Colonic mucosa (tissue), 4 donors: ENCODE results near the gene PLOD3. TPM values are rescaled to one million over a fixed set of nuclear protein-coding genes. Genes with fewer than 3 reads are reported as not detected.

Experiments
- DNase-seq: peaks from one replicate; pipeline ENCODE4 v3.0.0-alpha.2; 2020
- H3K27ac ChIP-seq: fragments of 200-600 bp; one replicate; pipeline ENCODE4 v1.8.0; 2021
- H3K27me3 ChIP-seq: fragments of 200-600 bp; one replicate; pipeline ENCODE4 v1.8.0; 2021
- H3K36me3 ChIP-seq: fragments of 200-600 bp; one replicate; pipeline ENCODE4 v1.8.0; 2021
- H3K4me1 ChIP-seq: fragments of 200-600 bp; one replicate; pipeline ENCODE4 v1.8.0; 2021; ENCODE audit warnings: mild to moderate bottlenecking
- H3K4me3 ChIP-seq: fragments of 200-600 bp; one replicate; pipeline ENCODE4 v1.8.0; 2021
- H3K9ac ChIP-seq, 2 donors: one replicate each; pipeline ENCODE4 v1.7.0; 2013; ENCODE audit warnings: control low read depth in 2 of 2, low read depth in 2 of 2, low read length in 2 of 2
- H3K9me3 ChIP-seq: fragments of 200-600 bp; one replicate; pipeline ENCODE4 v1.8.0; 2021
- CTCF ChIP-seq: fragments of 200-600 bp; IDR thresholded peaks from one replicate; pipeline ENCODE4 v1.8.0; 2022; ENCODE audit warnings: antibody characterized with exemption, mild to moderate bottlenecking
- intact Hi-C: fragments of 100-400 bp; cut with DNase I; formaldehyde crosslinking; loops from one replicate; pipeline ENCODE4 v1.14.1; 2022
- total RNA-seq, 2 donors: library from RNA; stranded (reverse); fragmentation: NEBNext Ultra II Directional in 1 of 2; extraction: Animal tissue kit (Norgen Biotek cat#: 25700) in 1 of 2; gene quantifications; one replicate each; pipeline ENCODE4 v1.2.1, GENCODE V29; 2021
- donor health status: healthy.
- donor health status: DM: no; HTN: no; CAD: no.
- donor health status: DM: no; HTN: no; CAD: no.

PLOD3 gene
- total RNA-seq, 2 donors from 2014 or later, result 67.9 to 149 TPM

GRCh38 chr7:101172854-101173751, 44.3 kb downstream of the PLOD3 start:
- Histone ChIP-seq H3K9ac (no peak overlapping the region), H3K36me3 (no peaks in the 10 kb centered on the region), H3K9me3 (no peaks in the 10 kb centered on the region), H3K27ac (no peak overlapping the region), H3K4me1 (peaks cover 16% of the 10 kb centered on the region), H3K27me3 (peaks cover 68% of the 10 kb centered on the region), H3K4me3 (no peak overlapping the region)
- peak; percentile 47 for DNase-seq
- intact Hi-C loops, result no loop called here
- TF ChIP-seq CTCF, result no peak

DNA sequence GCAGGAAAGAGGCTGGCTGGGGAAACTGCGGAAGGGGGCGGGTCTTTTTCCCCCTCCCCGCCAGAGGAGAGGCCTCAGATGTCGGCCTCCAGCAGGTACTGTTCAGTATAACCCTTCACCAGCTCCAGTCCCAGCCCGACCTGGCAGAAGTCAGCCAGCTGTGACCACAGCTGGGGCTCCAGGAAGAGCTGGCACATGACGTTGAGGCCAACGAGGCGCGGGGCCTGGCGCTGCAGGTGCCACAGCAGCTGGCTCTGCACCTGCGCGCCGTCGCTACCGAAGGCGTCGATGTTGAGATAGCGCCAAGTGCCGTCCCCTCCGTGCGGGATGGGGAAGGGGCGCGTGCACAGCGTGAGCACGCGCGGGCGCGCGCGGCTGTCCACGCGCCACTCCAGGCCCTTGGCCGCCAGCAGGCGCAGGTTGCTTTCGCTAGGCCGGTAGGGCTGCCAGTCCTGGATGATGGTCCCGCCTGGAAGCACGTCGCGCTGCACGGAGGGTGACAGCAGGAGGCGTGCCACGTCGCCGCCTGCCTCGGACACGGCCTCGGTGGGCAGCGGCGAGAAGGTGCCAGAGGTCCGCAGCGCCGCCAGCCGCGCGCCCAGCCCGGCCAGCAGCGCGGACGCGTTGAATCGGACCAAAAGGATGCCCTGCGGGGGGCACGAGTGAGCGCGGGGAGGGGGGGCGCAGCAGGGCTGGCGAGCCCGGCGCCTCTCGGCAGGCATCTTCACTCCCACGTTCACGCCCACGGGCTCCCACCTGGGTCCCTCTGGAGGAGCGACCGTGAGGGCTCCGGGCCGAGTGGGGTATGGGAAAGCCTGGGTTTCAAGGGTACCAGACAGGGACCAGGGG, 45.2 kb downstream of the PLOD3 start:
- Histone ChIP-seq H3K27ac (no peak overlapping the region), H3K27me3 (peaks cover 73% of the 10 kb centered on the region), H3K4me1 (peaks cover 16% of the 10 kb centered on the region), H3K4me3 (no peak overlapping the region), H3K36me3 (no peaks in the 10 kb centered on the region), H3K9ac (no peak overlapping the region), H3K9me3 (no peaks in the 10 kb centered on the region)
- DNase-seq, result no peak
- intact Hi-C loops, result no loop called here
- no peak for TF ChIP-seq CTCF

DNA sequence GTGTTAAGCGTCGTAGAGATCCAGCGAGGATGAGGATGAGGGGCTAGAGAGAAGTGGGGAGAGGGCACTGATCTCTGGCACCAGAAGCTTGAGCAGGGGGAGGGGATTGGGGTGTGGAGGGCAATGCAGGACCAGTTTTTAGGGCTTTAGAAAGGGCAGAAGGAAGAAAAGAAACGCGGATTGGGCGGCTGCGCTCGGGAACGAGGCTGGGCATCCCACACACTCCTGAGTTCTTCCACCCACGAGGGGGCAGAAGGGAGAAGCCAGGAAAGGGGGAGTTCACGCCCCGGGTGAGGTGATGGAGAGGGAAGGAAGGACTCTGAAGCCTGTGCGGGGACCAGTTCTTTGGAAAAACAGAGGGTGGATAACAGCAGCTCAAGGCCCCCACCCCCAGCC, 45.9 kb downstream of the PLOD3 start:
- H3K9me3 ChIP-seq, result no peaks in the 10 kb centered on the region
- intact Hi-C loops, result loop anchor here (2.0 kb wide), 1 partner anchor 25 kb away; no protein-coding TSS in a partner anchor
- H3K27me3 ChIP-seq, result peaks cover 79% of the 10 kb centered on the region
- no peak for DNase-seq
- peaks cover 16% of the 10 kb centered on the region for H3K4me1 ChIP-seq
- TF ChIP-seq CTCF, result no peak
- no peak overlapping the region for H3K4me3 ChIP-seq
- H3K36me3 ChIP-seq, result no peaks in the 10 kb centered on the region
- no peak overlapping the region for H3K9ac ChIP-seq
- H3K27ac ChIP-seq, result no peak overlapping the region

- Histone ChIP-seq H3K4me3 (no peak overlapping the region), H3K9ac (no peak overlapping the region), H3K27ac (no peak overlapping the region), H3K27me3 (peaks cover 80% of the 10 kb centered on the region), H3K36me3 (no peaks in the 10 kb centered on the region), H3K9me3 (no peaks in the 10 kb centered on the region), H3K4me1 (peaks cover 16% of the 10 kb centered on the region)
- intact Hi-C loops, result loop anchor here (2.0 kb wide), 1 partner anchor 24 kb away; no protein-coding TSS in a partner anchor
- no peak for TF ChIP-seq CTCF
- DNase-seq, result no peak
Observed at GRCh38 chr7:101170617-101171441, 46.6 kb downstream of the PLOD3 start.
